ENCODE results near the gene SLC8A1. TPM values are rescaled to one million over a fixed set of nuclear protein-coding genes. Genes with fewer than 3 reads are reported as not detected.

Gene SLC8A1
- total and polyA plus RNA-seq, 7 donors = 0.20 to 4.9 (median 2.3) TPM

DNA sequence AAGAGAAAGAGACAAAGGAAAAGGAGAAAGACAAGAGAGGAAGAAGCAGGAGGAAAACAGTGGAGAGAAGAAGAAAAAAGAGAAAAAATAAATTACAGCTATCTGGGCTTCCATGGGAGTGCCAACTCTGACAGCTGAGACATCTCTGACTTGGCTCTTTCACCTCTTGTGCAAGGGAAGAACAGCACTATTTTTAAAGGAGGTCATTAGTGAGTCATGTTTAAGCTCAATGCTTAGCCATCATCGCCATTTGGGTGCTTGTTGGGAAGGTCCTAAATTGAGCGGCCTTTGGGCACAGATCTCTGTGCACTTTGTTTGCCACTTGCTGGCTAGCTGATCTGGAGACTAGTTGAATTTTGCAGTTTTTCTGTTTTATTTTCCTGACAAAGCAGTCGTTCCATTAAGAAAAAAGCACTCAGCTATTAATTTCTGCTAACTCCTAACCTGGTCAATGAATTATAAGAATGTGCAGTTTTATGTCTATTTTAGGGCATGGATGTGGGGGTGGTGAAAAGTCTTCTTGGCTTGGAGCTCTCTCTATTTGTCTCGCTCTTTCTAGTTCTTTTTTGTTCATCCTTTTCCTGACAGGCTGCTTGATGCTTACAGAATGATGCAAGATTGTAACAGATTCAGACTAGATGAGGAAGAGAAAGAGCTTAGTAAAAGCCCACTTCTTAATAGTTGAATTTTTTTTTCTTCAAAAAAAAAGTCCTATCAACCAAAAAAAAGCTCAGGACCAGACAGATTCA is 231.5 kb downstream of the SLC8A1 start:
- TF ChIP-seq CTCF (IDR thresholded peaks at IDR 0.05) = no peak
- ATAC-seq (peak; percentile 89 to 100 (median 96)), DNase-seq (no peak)
- intact Hi-C loops (cut with DNase I) = no loop called here
- H3K4me3 ChIP-seq = no peak overlapping the region
- no peaks in the 10 kb centered on the region for H3K27me3 ChIP-seq (ENCODE audit: insufficient read depth in 3 of 3, low read length in 2 of 3)
- H3K4me1 ChIP-seq = peaks cover 16% of the 10 kb centered on the region
- peak overlapping the region; percentile 6 for H3K27ac ChIP-seq
- peaks cover 10% of the 10 kb centered on the region for H3K9me3 ChIP-seq
- WGBS, 3 donors = 34 to 37% (median 35%) methylated on average over 4 of the region's 4 CpGs
- no peaks in the 10 kb centered on the region for H3K36me3 ChIP-seq (ENCODE audit: insufficient read depth in 1 of 2, low read depth in 1 of 2)

- no peak overlapping the region for H3K4me3 ChIP-seq
- DNase-seq (no peak), ATAC-seq (peak in 3 of 4 donors; percentile 44 to 63 (median 53))
- no peaks in the 10 kb centered on the region for H3K36me3 ChIP-seq (ENCODE audit: insufficient read depth in 1 of 2, low read depth in 1 of 2)
- no peak overlapping the region for H3K27ac ChIP-seq
- 79 to 100% (median 89%) methylated on average over 1 of the region's 1 CpG for WGBS, 3 donors
- peaks cover 16% of the 10 kb centered on the region for H3K4me1 ChIP-seq
- intact Hi-C loops (cut with DNase I) = loop anchor here in 1 of 2 donors (10.0 kb wide), 1 partner anchor 336 kb away; no protein-coding TSS in a partner anchor
- H3K27me3 ChIP-seq (ENCODE audit: insufficient read depth in 3 of 3, low read length in 2 of 3) = no peaks in the 10 kb centered on the region
- peaks cover 10% of the 10 kb centered on the region for H3K9me3 ChIP-seq
- no peak for TF ChIP-seq CTCF (IDR thresholded peaks at IDR 0.05)
These were observed 232.7 kb downstream of the SLC8A1 start for GRCh38 chr2:40219141-40219540.

DNA sequence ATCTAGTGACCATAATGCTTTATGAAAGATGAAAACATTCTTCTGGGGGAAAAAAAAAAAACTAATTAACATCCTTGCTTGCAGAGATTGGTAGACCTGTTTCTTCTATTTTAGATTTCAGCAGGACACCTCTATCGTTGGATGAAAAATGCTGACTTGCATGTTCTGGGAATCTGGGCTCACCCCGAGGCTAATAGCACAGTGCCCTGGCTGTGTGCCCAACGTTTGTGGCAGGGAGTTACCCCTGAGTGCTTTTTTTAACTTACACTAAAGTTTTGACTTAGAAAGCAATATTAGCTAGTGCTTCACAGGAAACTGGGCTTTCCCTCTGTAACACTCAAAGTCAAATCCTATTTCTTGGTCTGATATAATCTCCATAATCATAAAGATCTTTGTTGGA is 233.2 kb downstream of the SLC8A1 start:
- no peak for ATAC-seq
- no peak overlapping the region for H3K4me3 ChIP-seq
- peak in 1 of 2 donors; percentile 44 for DNase-seq
- TF ChIP-seq CTCF (IDR thresholded peaks at IDR 0.05) = no peak
- H3K36me3 ChIP-seq (ENCODE audit: insufficient read depth in 1 of 2, low read depth in 1 of 2) = no peaks in the 10 kb centered on the region
- no peak overlapping the region for H3K27ac ChIP-seq
- no peaks in the 10 kb centered on the region for H3K27me3 ChIP-seq (ENCODE audit: insufficient read depth in 3 of 3, low read length in 2 of 3)
- intact Hi-C loops (cut with DNase I) = loop anchor here in 1 of 2 donors (10.0 kb wide), 1 partner anchor 336 kb away; no protein-coding TSS in a partner anchor
- peaks cover 10% of the 10 kb centered on the region for H3K9me3 ChIP-seq
- H3K4me1 ChIP-seq = peaks cover 16% of the 10 kb centered on the region
- WGBS, 3 donors = 2 to 7% (median 4%) methylated on average over 3 of the region's 3 CpGs

DNA sequence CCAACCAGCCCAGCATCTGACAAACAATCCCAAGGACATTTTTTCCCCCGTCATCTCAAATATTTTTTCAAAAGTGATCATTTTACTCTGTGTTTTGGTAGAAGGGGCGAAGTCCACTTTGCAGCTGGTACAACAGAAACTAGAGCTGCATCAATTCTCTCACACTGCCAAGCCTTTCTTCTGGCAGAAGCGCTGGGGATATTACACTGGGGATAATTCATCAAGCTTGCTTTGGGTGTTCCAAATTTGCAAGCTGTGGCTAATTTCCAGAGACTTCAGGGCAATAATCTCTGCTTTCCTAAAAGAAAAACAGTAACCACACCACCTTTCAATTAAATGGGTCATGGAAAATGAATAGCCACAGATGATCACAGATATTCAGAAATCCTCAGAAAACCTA is 238.3 kb downstream of the SLC8A1 start:
- Histone ChIP-seq H3K4me3 (no peak overlapping the region), H3K27me3 (ENCODE audit: insufficient read depth in 3 of 3, low read length in 2 of 3) (no peaks in the 10 kb centered on the region), H3K36me3 (ENCODE audit: insufficient read depth in 1 of 2, low read depth in 1 of 2) (no peaks in the 10 kb centered on the region), H3K9me3 (peaks cover 10% of the 10 kb centered on the region), H3K27ac (no peak overlapping the region), H3K4me1 (peaks cover 1% of the 10 kb centered on the region)
- DNase-seq (no peak), ATAC-seq (no peak)
- intact Hi-C loops (cut with DNase I) = loop anchor here in 1 of 2 donors (10.0 kb wide), 1 partner anchor 341 kb away; no protein-coding TSS in a partner anchor
- 36 to 52% (median 37%) methylated on average over 3 of the region's 3 CpGs for WGBS, 3 donors
- no peak for TF ChIP-seq CTCF (IDR thresholded peaks at IDR 0.05)

Measured in psoas muscle (tissue), 8 donors.